OCI-LY1 (cell line): ENCODE results near the gene C15orf62.

Source experiments
- H2AFZ ChIP-seq: fragments of 200-600 bp; sonication (generic), shearing (Covaris generic); 2 replicates; pipeline ENCODE4 v1.6.0; 2014; ENCODE audit warnings: antibody characterized with exemption, mild to moderate bottlenecking, low read length
- H3F3A ChIP-seq: fragments of 200-600 bp; sonication (generic), shearing (Covaris generic); 2 replicates; pipeline ENCODE4 v1.6.0; 2014; ENCODE audit warnings: mild to moderate bottlenecking, antibody characterized with exemption, low read length, moderate library complexity; ENCODE audit not compliant: insufficient read depth
- H3K27ac ChIP-seq: fragments of 200-600 bp; sonication (generic); 2 replicates; pipeline ENCODE4 v1.5.1; 2014; ENCODE audit warnings: low read length, mixed run types, mild to moderate bottlenecking, low read depth; ENCODE audit not compliant: poor library complexity, severe bottlenecking
- H3K27me3 ChIP-seq: fragments of 200-600 bp; sonication (generic); 2 replicates; pipeline ENCODE4 v1.6.0; 2014; ENCODE audit warnings: antibody characterized with exemption, mild to moderate bottlenecking, low read length, moderate library complexity; ENCODE audit not compliant: insufficient read depth
- H3K36me3 ChIP-seq: fragments of 200-600 bp; sonication (generic); 2 replicates; pipeline ENCODE4 v1.6.1; 2014; ENCODE audit warnings: mild to moderate bottlenecking, antibody characterized with exemption, low read length, moderate library complexity, mixed read lengths; ENCODE audit not compliant: insufficient read depth
- H3K4me1 ChIP-seq: fragments of 200-600 bp; sonication (generic); 2 replicates; pipeline ENCODE4 v1.5.1; 2014; ENCODE audit warnings: mild to moderate bottlenecking, low read length, moderate library complexity; ENCODE audit not compliant: insufficient read depth, severe bottlenecking
- H3K4me2 ChIP-seq: fragments of 200-600 bp; sonication (generic), shearing (Covaris generic); 2 replicates; pipeline ENCODE4 v1.6.1; 2014; ENCODE audit warnings: low read length
- H3K4me3 ChIP-seq: fragments of 200-600 bp; sonication (generic); 2 replicates; pipeline ENCODE4 v1.5.1; 2014; ENCODE audit warnings: low read length, low read depth, mild to moderate bottlenecking, mixed read lengths; ENCODE audit not compliant: poor library complexity, severe bottlenecking
- H3K79me2 ChIP-seq: fragments of 200-600 bp; shearing (Covaris generic); 2 replicates; pipeline ENCODE4 v1.6.1; 2016; ENCODE audit warnings: mixed run types, low read length, mixed read lengths; ENCODE audit not compliant: insufficient read depth
- H3K9ac ChIP-seq: fragments of 200-600 bp; sonication (generic), shearing (Covaris generic); 2 replicates; pipeline ENCODE4 v1.6.1; 2014; ENCODE audit warnings: mild to moderate bottlenecking, low read length, mixed read lengths
- H3K9me2 ChIP-seq: fragments of 200-600 bp; sonication (generic), shearing (Covaris generic); 2 replicates; pipeline ENCODE4 v1.6.1; 2014; ENCODE audit warnings: low read depth, mild to moderate bottlenecking, low read length, mixed read lengths
- H3K9me3 ChIP-seq: fragments of 200-600 bp; shearing (Covaris generic); 2 replicates; pipeline ENCODE4 v1.6.1; 2014; ENCODE audit warnings: low read length, mixed read lengths
- H4K20me1 ChIP-seq: fragments of 200-600 bp; sonication (generic), shearing (Covaris generic); 2 replicates; pipeline ENCODE4 v1.6.0; 2016; ENCODE audit warnings: mild to moderate bottlenecking, low read length; ENCODE audit not compliant: insufficient read depth
- CTCF ChIP-seq: fragments of 200-600 bp; sonication (generic), shearing (Covaris generic); IDR thresholded peaks from 2 replicates; pipeline ENCODE4 v1.5.1; 2017; ENCODE audit warnings: mild to moderate bottlenecking, antibody characterized with exemption, low read length, moderate library complexity, mixed read lengths
- EZH2 ChIP-seq: fragments of 200-600 bp; sonication (generic), shearing (Covaris generic); IDR thresholded peaks from 2 replicates; pipeline ENCODE4 v1.8.0; 2017; ENCODE audit warnings: borderline replicate concordance, mixed run types, mild to moderate bottlenecking, antibody characterized with exemption, low read length, moderate library complexity, mixed read lengths

The C15orf62 gene

DNA sequence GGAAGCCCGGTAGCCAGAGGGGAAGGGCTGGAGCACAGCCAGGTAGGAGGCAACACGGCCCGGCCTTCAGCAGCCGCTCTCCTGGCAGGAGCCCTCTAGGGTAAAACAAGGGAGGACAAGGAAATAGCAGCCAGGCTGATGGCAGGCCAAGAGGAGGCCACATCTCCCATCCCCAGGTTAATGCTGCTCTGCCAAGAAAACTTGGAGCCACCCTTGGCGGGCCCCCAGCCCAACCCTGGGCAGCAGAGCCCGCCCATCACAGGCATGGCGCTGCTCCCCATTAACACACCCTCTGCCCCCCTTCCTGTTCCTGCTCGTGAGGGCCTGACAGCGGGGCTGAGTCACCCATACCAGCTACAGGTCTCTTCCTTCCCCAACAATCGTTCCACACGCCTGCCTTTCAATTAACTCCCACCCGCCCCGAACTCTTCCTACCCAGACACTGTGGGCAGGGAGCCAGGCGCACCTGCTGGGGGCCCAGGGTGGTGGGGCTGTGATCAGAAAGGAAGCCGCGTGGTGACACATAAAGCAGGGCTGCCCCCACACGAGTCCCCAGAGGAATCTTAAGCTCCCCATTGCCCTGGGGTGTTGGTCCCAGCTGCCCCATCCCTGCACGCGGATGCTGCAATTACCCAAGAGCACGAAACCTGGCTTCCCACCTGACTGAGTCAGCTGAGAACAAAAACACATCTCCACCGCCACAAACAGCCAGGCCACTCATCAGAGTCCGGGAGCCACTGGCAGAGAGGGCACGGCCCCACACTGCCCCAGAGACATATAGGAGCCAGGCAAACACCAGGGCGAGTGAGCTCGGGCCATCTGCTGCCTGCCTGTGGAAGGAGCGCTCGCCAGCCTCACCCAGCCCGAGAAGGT, at the start of gene C15orf62:
Gene C15orf62, plus strand, starts transcription at position 707 of the 873 bp plus-strand sequence. CDS start 516 bp downstream, outside the sequence.
- Histone ChIP-seq H3K36me3 (peaks cover 18% of the 10 kb centered on the region; the same call in 1 of the 2 replicates), H3F3A (no peaks in the 10 kb centered on the region), H3K9me3 (no peaks in the 10 kb centered on the region), H3K9ac (peak within 1 kb of the TSS; percentile 45; the same call in 1 of the 2 replicates), H3K9me2 (no peaks in the 10 kb centered on the region), H3K4me3 (peak within 1 kb of the TSS; percentile 33), H3K4me2 (peak within 1 kb of the TSS; percentile 43), H4K20me1 (no peaks in the 10 kb centered on the region), H3K27me3 (no peaks in the 10 kb centered on the region), H3K27ac (peak within 1 kb of the TSS; percentile 89), H2AFZ (no peak within 1 kb of the TSS), H3K4me1 (peaks cover 44% of the 10 kb centered on the region), H3K79me2 (no peaks in the 10 kb centered on the region)
- TF ChIP-seq EZH2 (no peak), CTCF (no peak)

GRCh38 chr15:40721701-40722100, 48.1 kb upstream of the C15orf62 start:
- H3K27ac ChIP-seq, result no peak overlapping the region
- TF ChIP-seq EZH2, result no peak
- TF ChIP-seq CTCF, result no peak
- no peak overlapping the region for H3K4me2 ChIP-seq
- H3K9me3 ChIP-seq, result no peaks in the 10 kb centered on the region
- H3K79me2 ChIP-seq, result no peaks in the 10 kb centered on the region
- no peaks in the 10 kb centered on the region for H3K9me2 ChIP-seq
- H3K27me3 ChIP-seq, result no peaks in the 10 kb centered on the region
- no peak overlapping the region for H3K9ac ChIP-seq
- no peak overlapping the region for H2AFZ ChIP-seq
- no peaks in the 10 kb centered on the region for H4K20me1 ChIP-seq
- H3K4me3 ChIP-seq, result no peak overlapping the region
- peaks cover 67% of the 10 kb centered on the region for H3K36me3 ChIP-seq
- no peaks in the 10 kb centered on the region for H3K4me1 ChIP-seq
- no peaks in the 10 kb centered on the region for H3F3A ChIP-seq

DNA sequence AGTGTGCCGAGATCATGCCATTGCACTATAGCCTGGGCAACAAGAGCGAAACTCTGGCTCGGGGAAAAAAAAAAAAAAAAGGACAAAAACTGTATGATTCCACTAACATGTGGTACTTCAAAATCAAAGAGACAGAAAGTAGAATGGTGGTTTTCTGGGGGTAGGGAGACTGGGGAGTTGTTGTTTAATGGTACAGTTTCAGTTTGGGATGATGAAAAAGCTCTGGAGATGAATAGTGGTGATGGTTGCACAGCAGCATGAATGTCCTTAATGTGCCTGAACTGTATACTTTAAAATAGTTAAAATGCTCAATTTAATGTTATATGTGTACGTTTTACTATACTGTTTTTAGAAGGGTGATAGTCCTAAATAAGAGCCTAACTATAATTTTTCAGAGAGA, 47.4 kb upstream of the C15orf62 start:
- Histone ChIP-seq H3K36me3 (peaks cover 62% of the 10 kb centered on the region), H3F3A (no peaks in the 10 kb centered on the region), H3K9me2 (no peaks in the 10 kb centered on the region), H2AFZ (no peak overlapping the region), H3K9ac (no peak overlapping the region), H4K20me1 (no peaks in the 10 kb centered on the region), H3K4me3 (no peak overlapping the region), H3K4me2 (no peak overlapping the region), H3K4me1 (no peaks in the 10 kb centered on the region), H3K27me3 (no peaks in the 10 kb centered on the region), H3K27ac (no peak overlapping the region), H3K9me3 (no peaks in the 10 kb centered on the region), H3K79me2 (no peaks in the 10 kb centered on the region)
- no peak for TF ChIP-seq CTCF
- no peak for TF ChIP-seq EZH2
